ENCODE data around the gene MCTP2. TPM values are rescaled to one million over a fixed set of nuclear protein-coding genes. Genes with fewer than 3 reads are reported as not detected.
A peak's percentile ranks its signal among the peaks of the same experiment; 100 is the strongest.

MCTP2 gene
- total and polyA plus RNA-seq, 2 donors (not counting 1 experiment from before 2014, with no cell fraction given): 38.3 to 64.8 TPM

DNA sequence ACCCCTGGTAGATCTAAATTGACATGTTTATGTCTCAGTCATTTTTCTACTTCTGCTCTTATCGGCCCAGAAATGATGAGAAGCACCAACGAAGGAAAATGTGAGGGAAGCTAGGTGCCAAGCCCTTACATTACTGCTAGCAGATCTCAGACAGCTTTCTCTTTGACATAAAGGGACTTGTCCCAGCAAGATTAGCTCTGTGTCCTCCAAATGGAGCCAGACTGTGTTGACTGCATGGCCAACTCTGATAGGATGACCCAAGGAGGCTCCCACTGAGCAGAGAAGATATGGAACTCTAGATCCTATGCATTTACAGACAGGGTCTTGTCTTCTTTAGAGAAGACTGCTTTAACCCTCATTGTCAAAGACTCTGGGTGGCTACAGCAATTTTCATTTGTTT, 2.8 kb upstream of the MCTP2 start:
- Histone ChIP-seq H3K79me2 (ENCODE audit: control insufficient read depth, insufficient read depth, low read length) (peaks cover 31% of the 10 kb centered on the region), H3K4me1 (ENCODE audit: control insufficient read depth in 2 of 2, insufficient read depth in 2 of 2, low read length in 2 of 2) (peaks cover 33 to 37% of the 10 kb centered on the region in 2 donors), H3K4me3 (ENCODE audit: control extremely low read depth in 1 of 5, extremely low read depth in 1 of 5, insufficient read depth in 1 of 5, low read depth in 2 of 5, low read length in 4 of 5) (no peak overlapping the region), H2AFZ (ENCODE audit: insufficient read depth, low read depth, low read length, poor library complexity, severe bottlenecking) (no peak overlapping the region), H3K27ac (ENCODE audit: low read length in 2 of 2) (no peak overlapping the region), H3K9ac (ENCODE audit: low read length) (no peak overlapping the region), H3K36me3 (replicated peaks in 1 of 2; ENCODE audit: control extremely low read depth in 1 of 2, control insufficient read depth in 1 of 2, extremely low read depth in 1 of 2, insufficient read depth in 2 of 2, low read length in 1 of 2) (no peaks in the 10 kb centered on the region), H3K4me2 (replicated peaks; ENCODE audit: low read depth, low read length, poor library complexity, severe bottlenecking) (no peak overlapping the region), H3K27me3 (replicated peaks in 1 of 4; ENCODE audit: control extremely low read depth in 1 of 4, control insufficient read depth in 3 of 4, insufficient read depth in 4 of 4, low read length in 3 of 4) (no peaks in the 10 kb centered on the region), H3K9me3 (ENCODE audit: control extremely low read depth in 1 of 3, control insufficient read depth in 2 of 3, insufficient read depth in 1 of 3, low read length in 2 of 3) (no peaks in the 10 kb centered on the region), H4K20me1 (ENCODE audit: control insufficient read depth, insufficient read depth, low read length, poor library complexity, severe bottlenecking) (no peaks in the 10 kb centered on the region)
- Mint-ChIP-seq H3K27me3 (no peaks in the 10 kb centered on the region), H3K4me1 (peaks cover 44% of the 10 kb centered on the region), H3K4me3 (no peak overlapping the region), H3K27ac (no peak overlapping the region), H3K9me3 (ENCODE audit: insufficient read depth) (no peaks in the 10 kb centered on the region)
- ChIA-PET CTCF (interaction anchor here (1.0 to 6.5 kb wide), 4 partner anchors 59 to 95 kb away, joined by 4 to 97 read pairs (median 55); no protein-coding TSS in a partner anchor), POLR2A (interaction anchor here (4.2 kb wide), 1 partner anchor 59 kb away, joined by 22 read pairs; no protein-coding TSS in a partner anchor)
- WGBS (ENCODE audit: insufficient coverage): 100% methylated on average over 1 of the region's 2 CpGs
- TF ChIP-seq, protein P1, sequence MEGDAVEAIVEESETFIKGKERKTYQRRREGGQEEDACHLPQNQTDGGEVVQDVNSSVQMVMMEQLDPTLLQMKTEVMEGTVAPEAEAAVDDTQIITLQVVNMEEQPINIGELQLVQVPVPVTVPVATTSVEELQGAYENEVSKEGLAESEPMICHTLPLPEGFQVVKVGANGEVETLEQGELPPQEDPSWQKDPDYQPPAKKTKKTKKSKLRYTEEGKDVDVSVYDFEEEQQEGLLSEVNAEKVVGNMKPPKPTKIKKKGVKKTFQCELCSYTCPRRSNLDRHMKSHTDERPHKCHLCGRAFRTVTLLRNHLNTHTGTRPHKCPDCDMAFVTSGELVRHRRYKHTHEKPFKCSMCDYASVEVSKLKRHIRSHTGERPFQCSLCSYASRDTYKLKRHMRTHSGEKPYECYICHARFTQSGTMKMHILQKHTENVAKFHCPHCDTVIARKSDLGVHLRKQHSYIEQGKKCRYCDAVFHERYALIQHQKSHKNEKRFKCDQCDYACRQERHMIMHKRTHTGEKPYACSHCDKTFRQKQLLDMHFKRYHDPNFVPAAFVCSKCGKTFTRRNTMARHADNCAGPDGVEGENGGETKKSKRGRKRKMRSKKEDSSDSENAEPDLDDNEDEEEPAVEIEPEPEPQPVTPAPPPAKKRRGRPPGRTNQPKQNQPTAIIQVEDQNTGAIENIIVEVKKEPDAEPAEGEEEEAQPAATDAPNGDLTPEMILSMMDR (IDR thresholded peaks at IDR 0.05): no peak
- TF ChIP-seq EZH2 (IDR thresholded peaks at IDR 0.05; ENCODE audit: borderline replicate concordance, insufficient read depth, low read depth, low read length, poor library complexity, severe bottlenecking): no peak
- ATAC-seq (ENCODE audit: low read depth): no peak
- DNase-seq: no peak
- intact Hi-C loops (cut with micrococcal nuclease): loop anchor here (1.0 kb wide), 2 partner anchors 54 to 60 kb away; no protein-coding TSS in a partner anchor

DNA sequence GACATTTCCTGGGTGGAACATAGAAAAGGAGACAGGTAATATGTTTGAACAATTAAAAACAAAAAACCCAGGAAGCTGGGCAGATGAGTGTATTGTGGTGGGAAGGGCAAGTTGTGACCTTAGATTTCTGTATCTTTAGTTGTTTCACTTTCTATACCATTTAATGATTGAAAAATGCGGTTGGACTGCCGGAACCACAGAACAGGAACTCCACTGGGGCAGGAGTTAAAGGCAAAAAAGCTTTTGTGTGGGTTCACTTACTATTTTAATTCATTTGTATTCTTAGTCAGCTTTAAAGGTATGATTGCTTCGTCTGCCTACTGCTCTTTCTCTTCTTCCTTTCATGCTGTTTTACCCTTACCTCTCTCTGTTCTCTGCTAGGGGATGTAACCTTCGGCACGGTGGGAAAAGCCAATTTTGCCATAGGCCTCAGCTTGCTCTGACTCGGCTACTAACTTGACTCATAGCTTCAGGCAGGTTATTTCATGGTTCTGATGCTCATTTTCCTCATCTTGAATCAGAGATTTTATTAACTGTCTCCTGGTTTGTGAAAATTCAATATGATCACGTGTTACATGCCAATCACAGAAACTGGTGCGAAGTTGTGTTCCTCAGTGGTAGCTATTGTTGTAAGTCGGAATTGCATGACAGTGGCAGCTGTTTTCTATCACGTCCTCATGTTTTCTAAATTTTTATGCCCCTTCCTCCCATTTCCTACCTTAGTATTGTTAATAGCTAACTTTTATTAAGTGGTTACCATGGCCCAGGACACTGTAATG, 1.6 kb upstream of the MCTP2 start:
- intact Hi-C loops (cut with micrococcal nuclease): loop anchor here (1.0 to 5.0 kb wide), 3 partner anchors 43 to 59 kb away; no protein-coding TSS in a partner anchor
- H3K27ac ChIP-seq (ENCODE audit: low read length in 2 of 2): peak overlapping the region; percentile 49 to 90
- ChIA-PET POLR2A (interaction anchor here (1.2 to 4.2 kb wide), 5 partner anchors 8 to 94 kb away, joined by 3 to 22 read pairs (median 4); no protein-coding TSS in a partner anchor), CTCF (interaction anchor here (0.8 to 6.5 kb wide), 20 partner anchors 9 to 94 kb away, joined by 3 to 97 read pairs (median 4); no protein-coding TSS in a partner anchor)
- H3K27me3 ChIP-seq (replicated peaks in 1 of 4; ENCODE audit: control extremely low read depth in 1 of 4, control insufficient read depth in 3 of 4, insufficient read depth in 4 of 4, low read length in 3 of 4): no peaks in the 10 kb centered on the region
- peaks cover 42% of the 10 kb centered on the region for H3K79me2 ChIP-seq (ENCODE audit: control insufficient read depth, insufficient read depth, low read length)
- no peaks in the 10 kb centered on the region for H4K20me1 ChIP-seq (ENCODE audit: control insufficient read depth, insufficient read depth, low read length, poor library complexity, severe bottlenecking)
- no peaks in the 10 kb centered on the region for H3K9me3 ChIP-seq (ENCODE audit: control extremely low read depth in 1 of 3, control insufficient read depth in 2 of 3, insufficient read depth in 1 of 3, low read length in 2 of 3)
- 0% methylated on average over 3 of the region's 10 CpGs for WGBS (ENCODE audit: insufficient coverage)
- Mint-ChIP-seq H3K27me3 (no peaks in the 10 kb centered on the region), H3K4me1 (peaks cover 56% of the 10 kb centered on the region), H3K4me3 (peak overlapping the region; percentile 95), H3K9me3 (ENCODE audit: insufficient read depth) (no peaks in the 10 kb centered on the region), H3K27ac (peak overlapping the region; percentile 83)
- H3K4me1 ChIP-seq (ENCODE audit: control insufficient read depth in 2 of 2, insufficient read depth in 2 of 2, low read length in 2 of 2): peaks cover 43 to 49% of the 10 kb centered on the region in 2 donors
- no peaks in the 10 kb centered on the region for H3K36me3 ChIP-seq (replicated peaks in 1 of 2; ENCODE audit: control extremely low read depth in 1 of 2, control insufficient read depth in 1 of 2, extremely low read depth in 1 of 2, insufficient read depth in 2 of 2, low read length in 1 of 2)
- peak overlapping the region; percentile 90 for H3K9ac ChIP-seq (ENCODE audit: low read length)
- no peak overlapping the region for H2AFZ ChIP-seq (ENCODE audit: insufficient read depth, low read depth, low read length, poor library complexity, severe bottlenecking)
- H3K4me2 ChIP-seq (replicated peaks; ENCODE audit: low read depth, low read length, poor library complexity, severe bottlenecking): peak overlapping the region; percentile 85
- H3K4me3 ChIP-seq (ENCODE audit: control extremely low read depth in 1 of 5, extremely low read depth in 1 of 5, insufficient read depth in 1 of 5, low read depth in 2 of 5, low read length in 4 of 5): peak overlapping the region in 4 of 5 experiments; percentile 27 to 96 (median 62)
- DNase-seq: peak; percentile 80
- TF ChIP-seq EZH2 (IDR thresholded peaks at IDR 0.05; ENCODE audit: borderline replicate concordance, insufficient read depth, low read depth, low read length, poor library complexity, severe bottlenecking): no peak
- TF ChIP-seq, protein P1 (IDR thresholded peaks at IDR 0.05): no peak
- ATAC-seq (ENCODE audit: low read depth): peak; percentile 16
